K562 (cell line): ENCODE measurements around the gene BDH1.

Experiments
- CREB3L1 ChIP-seq: fragments of 450-650 bp; IDR thresholded peaks from 2 replicates; pipeline ENCODE4 v1.6.1; 2014; ENCODE audit warnings: low read depth, mild to moderate bottlenecking, moderate library complexity, borderline replicate concordance
- CTCF ChIP-seq, 3 experiments: IDR thresholded peaks in 2 of 3; conservative IDR thresholded peaks in 1 of 3; 2 replicates each; pipeline ENCODE4 v1.5.1; 2011 to 2012; ENCODE audit warnings: low read length in 3 of 3, mild to moderate bottlenecking in 3 of 3, control low read depth in 2 of 3, improper control_type of control experiment in 1 of 3, inconsistent platforms in 1 of 3, low read depth in 1 of 3, mixed read lengths in 1 of 3, moderate library complexity in 1 of 3; ENCODE audit not compliant: insufficient read depth in 2 of 3
- KAT2B ChIP-seq: IDR thresholded peaks from one replicate; pipeline ENCODE4 v1.6.1; 2012; ENCODE audit warnings: low read depth, mild to moderate bottlenecking, control low read depth, inconsistent platforms, low read length, moderate library complexity
- KHSRP ChIP-seq: fragments of 450-650 bp; IDR thresholded peaks from 2 replicates; pipeline ENCODE4 v1.6.1; 2017
- MAFK ChIP-seq: IDR thresholded peaks from 2 replicates; pipeline ENCODE4 v1.6.1; 2011; ENCODE audit warnings: low read length, improper control_type of control experiment
- SMAD4 ChIP-seq: fragments of 250-450 bp; sonication (Bioruptor Pico); conservative IDR thresholded peaks from 2 replicates; pipeline ENCODE4 v1.8.0; 2021; ENCODE audit warnings: inconsistent platforms, mild to moderate bottlenecking, moderate library complexity
- TSHZ1 ChIP-seq: fragments of 250-450 bp; sonication (Bioruptor Pico); IDR thresholded peaks from 2 replicates; pipeline ENCODE4 v1.4.0; 2020; ENCODE audit warnings: mild to moderate bottlenecking, moderate library complexity
- ZFP36 ChIP-seq: fragments of 150-350 bp; IDR thresholded peaks from 2 replicates; pipeline ENCODE4 v1.6.1; 2018; ENCODE audit warnings: low read length, low read depth; ENCODE audit not compliant: partially characterized antibody
- ZNF639 ChIP-seq, 2 experiments: fragments of 200-800 bp in 1 of 2; sonication (Bioruptor generic) in 1 of 2; sonication (generic) in 1 of 2; formaldehyde crosslinking in 1 of 2; IDR thresholded peaks in 1 of 2; conservative IDR thresholded peaks in 1 of 2; 2 replicates each; pipeline versions ENCODE4 v1.5.0 to v1.6.1; 2016 to 2020; ENCODE audit warnings: missing compliant biosample characterization in 1 of 2, missing genetic modification characterization in 1 of 2, missing genetic modification reagents in 1 of 2
- ZNF696 ChIP-seq: fragments of 250-450 bp; sonication (Bioruptor Pico); conservative IDR thresholded peaks from 2 replicates; pipeline ENCODE4 v1.4.0; 2020; ENCODE audit warnings: mild to moderate bottlenecking, moderate library complexity

- TF ChIP-seq CTCF (IDR thresholded peaks at IDR 0.05 in 2 of 3, conservative IDR thresholded peaks at IDR 0.05 in 1 of 3; ENCODE audit: insufficient read depth in 2 of 3, low read depth in 1 of 3, low read length in 3 of 3), result no peak
- TF ChIP-seq ZNF696, result no peak
- TF ChIP-seq MAFK, result no peak
- TF ChIP-seq TSHZ1 (CRISPR knock-in tag), result no peak
- TF ChIP-seq KAT2B, result no peak
- TF ChIP-seq ZFP36, result no peak
- no peak for TF ChIP-seq ZNF639 (CRISPR knock-in tag; conservative IDR thresholded peaks at IDR 0.05 in 1 of 2, IDR thresholded peaks at IDR 0.05 in 1 of 2)
- TF ChIP-seq KHSRP, result no peak
- no peak for TF ChIP-seq SMAD4
- TF ChIP-seq CREB3L1, result no peak
Observed at GRCh38 chr3:197590313-197590962, 34.7 kb upstream of the BDH1 start.
